ENCODE measurements around the gene DYNC1I1.

DYNC1I1 gene

GRCh38 chr7:95772298-95772770 lies at the start of gene DYNC1I1:
Gene DYNC1I1, plus strand, starts transcription at chr7:95772554. Its CDS starts 32,176 bp downstream, at chr7:95804730.
- DNase-seq (ENCODE audit: low spot score): peak; percentile 85
- no peak for TF ChIP-seq CTCF (IDR thresholded peaks at IDR 0.05; ENCODE audit: extremely low read depth, missing control alignments)

- peak; percentile 22 for TF ChIP-seq CTCF (IDR thresholded peaks at IDR 0.05; ENCODE audit: extremely low read depth, missing control alignments)
- peak; percentile 29 for DNase-seq (ENCODE audit: low spot score)
These were observed 48.7 kb upstream of the DYNC1I1 start for GRCh38 chr7:95723583-95724180.

GRCh38 chr7:95725205-95725604 lies 47.1 kb upstream of the DYNC1I1 start:
- no peak for TF ChIP-seq CTCF (IDR thresholded peaks at IDR 0.05; ENCODE audit: extremely low read depth, missing control alignments)
- DNase-seq (ENCODE audit: low spot score): no peak

- TF ChIP-seq CTCF (IDR thresholded peaks at IDR 0.05; ENCODE audit: extremely low read depth, missing control alignments): no peak
- no peak for DNase-seq (ENCODE audit: low spot score)
These were observed 41.7 kb upstream of the DYNC1I1 start for GRCh38 chr7:95730493-95731280.

- no peak for DNase-seq (ENCODE audit: low spot score)
- no peak for TF ChIP-seq CTCF (IDR thresholded peaks at IDR 0.05; ENCODE audit: extremely low read depth, missing control alignments)
These were observed 35.7 kb upstream of the DYNC1I1 start for GRCh38 chr7:95736635-95737034.

- DNase-seq (ENCODE audit: low spot score): no peak
- TF ChIP-seq CTCF (IDR thresholded peaks at IDR 0.05; ENCODE audit: extremely low read depth, missing control alignments): no peak
These were observed 34.4 kb upstream of the DYNC1I1 start for GRCh38 chr7:95737828-95738505.

GRCh38 chr7:95749044-95749443 lies 23.3 kb upstream of the DYNC1I1 start:
- no peak for DNase-seq (ENCODE audit: low spot score)

More at GRCh38 chr7:95749044-95749443, 23.3 kb upstream of the DYNC1I1 start:
- TF ChIP-seq CTCF (IDR thresholded peaks at IDR 0.05; ENCODE audit: extremely low read depth, missing control alignments): no peak
